Occipital lobe (tissue), 2 donors: ENCODE measurements around the gene AKNAD1. TPM values are rescaled to one million over a fixed set of nuclear protein-coding genes. Genes with fewer than 3 reads are reported as not detected.
A peak's percentile ranks its signal among the peaks of the same experiment; 100 is the strongest.

Experiments used
- DNase-seq: peaks from one replicate; lab custom pipeline; 2025; lab: John Stamatoyannopoulos, UW
- total RNA-seq: library from RNA; depleted of rRNA; stranded (reverse); fragments of >200 nt; gene quantifications from one replicate; pipeline ENCODE4 v1.2.3, GENCODE V29; 2014

The AKNAD1 gene
- total RNA-seq, 1 donor from 2014 or later: 1.7 TPM

DNA sequence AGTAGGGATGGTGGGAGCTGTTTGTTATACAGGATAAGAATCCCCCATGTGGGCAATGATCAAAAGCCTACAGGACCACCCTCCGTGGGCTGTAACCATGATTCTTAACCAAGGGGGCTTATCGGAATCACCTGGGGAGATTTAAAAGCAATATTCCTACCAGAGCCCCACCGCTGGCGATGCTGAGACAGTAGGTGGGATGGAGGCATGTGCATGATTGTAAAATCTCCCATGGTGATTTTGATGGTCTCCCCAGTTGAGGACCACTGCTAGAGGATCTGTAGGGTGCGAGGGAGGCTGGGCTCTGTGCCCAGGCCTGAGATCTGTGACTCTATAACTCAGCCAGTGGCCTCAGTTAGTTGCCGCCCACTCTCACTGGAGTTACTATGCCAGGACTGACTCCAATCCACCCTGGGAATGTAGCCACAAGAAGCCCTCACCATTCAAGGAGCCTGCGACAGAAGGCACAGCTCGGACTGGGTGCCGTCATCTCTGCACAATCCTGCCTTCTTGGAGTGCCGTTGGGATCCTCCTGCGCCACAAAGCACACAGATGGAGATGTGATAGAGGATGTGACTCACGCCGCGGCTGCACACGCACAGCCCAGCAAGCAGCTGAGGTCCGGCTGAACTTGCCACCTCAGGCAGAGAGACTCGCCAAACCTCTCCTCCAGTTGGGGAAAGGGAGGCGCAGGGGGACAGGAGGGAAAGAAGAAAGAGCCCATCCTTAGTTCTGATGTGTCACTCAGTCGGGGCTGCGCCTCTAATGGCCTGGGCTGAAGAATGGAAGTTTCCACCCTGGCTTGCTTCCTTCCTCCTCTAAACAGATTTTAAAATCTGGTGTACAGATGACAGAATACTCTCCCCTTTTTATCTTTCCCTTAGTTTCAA is 26.5 kb downstream of the AKNAD1 start:
- DNase-seq: peak; percentile 68

DNA sequence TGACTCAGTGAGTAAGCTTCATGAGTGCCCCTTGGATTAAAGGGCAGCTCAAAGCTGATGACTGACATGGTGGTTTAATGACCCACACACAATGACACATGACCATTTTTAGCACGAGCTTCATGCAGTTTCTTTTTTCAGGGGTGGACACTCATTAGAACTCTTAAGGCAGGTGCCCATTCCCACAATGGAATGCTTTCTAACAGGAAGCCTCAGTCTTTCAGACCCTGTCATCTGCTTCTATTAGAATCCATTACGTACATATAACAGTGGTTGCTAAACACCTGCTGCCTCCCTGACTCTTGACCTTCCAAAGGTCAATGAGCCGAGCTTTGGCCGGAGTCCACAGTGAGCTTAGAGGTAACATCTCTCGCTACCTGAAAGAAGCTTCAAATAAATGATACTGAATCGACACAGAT is 27.4 kb downstream of the AKNAD1 start:
- DNase-seq: no peak

GRCh38 chr1:108828074-108828961 is 28.6 kb downstream of the AKNAD1 start:
- DNase-seq: peak; percentile 53

GRCh38 chr1:108826081-108826635 is 30.7 kb downstream of the AKNAD1 start:
- no peak for DNase-seq

- DNase-seq: no peak
Measured at GRCh38 chr1:108824051-108824450, 32.8 kb downstream of the AKNAD1 start.

DNA sequence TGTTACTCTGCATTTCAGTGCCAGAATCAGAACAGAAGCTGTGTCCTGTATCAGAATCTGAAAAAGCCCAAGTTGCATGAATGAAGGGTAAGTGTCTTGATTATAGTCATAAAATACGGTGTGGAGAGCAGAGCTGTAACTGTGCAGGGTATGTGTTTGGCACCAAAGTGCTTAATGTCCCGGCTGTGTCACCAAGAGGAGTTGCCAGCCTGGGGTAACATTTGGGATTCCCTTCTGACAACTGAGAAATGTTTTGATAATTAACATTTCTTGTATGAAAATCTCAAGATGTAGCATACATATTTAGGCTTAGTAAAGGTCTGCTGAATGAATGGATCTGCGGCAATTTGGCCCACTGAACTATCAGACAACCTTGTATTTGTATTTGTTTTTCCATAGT is 33.3 kb downstream of the AKNAD1 start:
- no peak for DNase-seq

DNA sequence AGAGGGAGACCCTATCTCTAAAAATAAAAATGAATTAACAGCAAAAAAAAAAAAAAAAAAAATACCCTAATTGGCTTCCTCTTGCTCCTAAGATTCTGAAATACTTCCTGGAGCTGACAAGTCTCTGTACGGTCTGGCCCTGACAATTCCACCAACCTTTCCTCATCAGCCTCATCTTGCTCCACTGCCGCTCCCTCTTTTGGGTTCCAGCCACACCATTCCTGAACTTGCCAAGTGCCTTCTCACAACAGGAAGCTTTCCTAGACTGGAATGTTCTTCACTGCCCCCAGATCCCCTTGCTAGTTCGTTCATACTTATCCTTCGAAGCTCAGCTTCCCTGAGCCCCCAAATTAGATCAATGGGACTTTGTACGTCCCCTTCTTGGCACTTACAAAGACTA is 37.0 kb downstream of the AKNAD1 start:
- no peak for DNase-seq

GRCh38 chr1:108817811-108818210 is 39.1 kb downstream of the AKNAD1 start:
- no peak for DNase-seq

DNA sequence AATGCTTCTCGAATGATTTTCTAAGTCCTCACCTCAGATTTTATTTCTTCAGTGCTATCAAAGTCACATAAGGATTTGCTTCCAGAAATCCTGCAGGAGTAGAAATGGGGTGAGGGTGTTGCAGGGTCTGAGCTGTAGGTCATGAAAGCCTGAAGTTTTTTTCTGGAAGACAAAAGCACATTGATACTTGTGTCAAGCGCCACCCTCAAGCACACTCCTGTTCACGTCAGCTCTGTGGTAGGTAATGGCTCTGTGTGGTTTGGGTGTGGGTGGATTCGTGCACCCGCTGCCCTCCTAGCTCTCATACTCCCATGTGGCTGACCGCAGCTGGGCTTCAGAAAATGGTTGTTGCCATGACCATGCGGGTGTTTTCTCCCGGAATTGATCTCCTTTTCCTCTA is 39.9 kb downstream of the AKNAD1 start:
- peak; percentile 9 for DNase-seq

DNA sequence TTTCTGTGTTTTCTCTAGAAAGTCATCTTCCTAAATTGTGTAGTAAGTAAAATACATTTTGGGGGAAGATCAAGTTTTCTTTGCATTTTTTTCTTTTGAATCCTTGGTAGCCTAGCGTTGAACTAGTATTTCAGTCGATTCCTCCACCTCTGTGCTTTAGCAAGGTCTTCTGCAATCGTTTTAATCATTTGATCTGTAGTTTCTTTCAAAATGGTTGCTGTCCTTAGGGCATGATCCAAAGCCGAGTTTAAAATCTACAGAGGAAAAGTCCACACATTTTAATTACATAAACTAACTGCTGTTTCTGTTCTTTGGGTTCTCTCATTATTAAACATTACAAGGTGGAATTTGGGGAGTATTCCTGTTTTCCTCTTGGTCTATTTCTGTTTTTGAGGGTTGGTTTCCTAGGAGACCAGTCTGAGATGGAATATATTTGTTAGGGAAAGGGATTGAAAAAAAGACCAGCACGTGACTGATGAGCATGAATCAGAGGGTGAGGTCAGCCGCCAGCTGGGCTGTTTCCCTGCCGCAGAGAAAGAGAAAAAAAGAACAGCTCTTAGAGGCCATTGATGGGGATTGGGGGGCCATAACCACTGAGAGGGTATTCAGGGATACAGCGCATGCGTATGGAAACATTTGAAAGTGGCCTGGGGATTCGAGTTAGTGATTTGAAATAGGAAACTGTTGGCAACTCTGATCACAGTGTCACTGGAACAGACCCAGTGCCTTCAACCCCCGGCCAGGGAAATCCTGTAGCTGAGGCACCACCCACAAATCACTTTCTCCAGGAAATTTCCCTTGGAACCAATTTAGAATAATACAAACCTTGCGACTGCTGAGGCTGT is 40.6 kb downstream of the AKNAD1 start:
- DNase-seq: peak; percentile 71

GRCh38 chr1:108815566-108815965 is 41.3 kb downstream of the AKNAD1 start:
- no peak for DNase-seq

GRCh38 chr1:108814343-108815125 is 42.4 kb downstream of the AKNAD1 start:
- DNase-seq: no peak

GRCh38 chr1:108813326-108813725 is 43.6 kb downstream of the AKNAD1 start:
- no peak for DNase-seq

DNA sequence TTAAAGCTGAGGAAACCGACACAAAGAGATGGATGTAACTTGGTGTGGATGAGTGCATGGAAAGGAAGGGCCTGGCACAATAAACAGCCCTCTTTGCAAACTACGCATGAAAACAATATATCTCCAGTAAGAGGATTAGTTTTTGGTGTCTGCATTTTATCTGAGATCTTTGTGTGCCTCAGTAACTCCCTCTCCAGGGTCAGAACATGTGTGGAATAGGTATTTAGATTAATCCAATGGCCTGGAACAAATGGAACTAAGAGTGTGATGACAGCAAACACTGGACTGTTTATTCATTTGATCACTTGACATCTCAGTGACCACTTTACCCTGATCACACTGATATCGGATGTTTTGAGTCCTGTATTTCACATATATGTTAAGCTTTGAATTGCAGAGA is 45.3 kb downstream of the AKNAD1 start:
- no peak for DNase-seq

GRCh38 chr1:108808438-108808837 is 48.5 kb downstream of the AKNAD1 start:
- DNase-seq: no peak

- DNase-seq: no peak
Measured at GRCh38 chr1:108803548-108803947, 53.3 kb downstream of the AKNAD1 start.

DNA sequence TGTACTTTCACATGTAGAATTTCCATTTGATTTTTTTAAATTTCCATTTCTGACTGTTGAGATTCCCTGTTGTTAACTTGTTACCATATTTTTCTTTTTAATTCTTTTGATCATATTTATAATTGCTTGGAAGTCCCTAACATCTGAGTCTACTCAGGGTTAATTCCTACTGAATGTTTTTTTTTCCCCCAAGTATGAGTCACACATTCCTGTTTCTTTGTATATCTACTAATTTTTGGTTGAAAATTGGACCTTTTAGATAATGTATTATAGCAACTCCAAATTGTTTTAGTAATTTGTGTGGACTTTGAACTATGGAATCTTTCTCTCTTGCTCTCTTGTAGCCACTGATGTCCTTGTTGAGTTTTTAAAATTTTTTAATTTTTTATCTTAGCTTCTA is 55.8 kb downstream of the AKNAD1 start:
- no peak for DNase-seq

DNA sequence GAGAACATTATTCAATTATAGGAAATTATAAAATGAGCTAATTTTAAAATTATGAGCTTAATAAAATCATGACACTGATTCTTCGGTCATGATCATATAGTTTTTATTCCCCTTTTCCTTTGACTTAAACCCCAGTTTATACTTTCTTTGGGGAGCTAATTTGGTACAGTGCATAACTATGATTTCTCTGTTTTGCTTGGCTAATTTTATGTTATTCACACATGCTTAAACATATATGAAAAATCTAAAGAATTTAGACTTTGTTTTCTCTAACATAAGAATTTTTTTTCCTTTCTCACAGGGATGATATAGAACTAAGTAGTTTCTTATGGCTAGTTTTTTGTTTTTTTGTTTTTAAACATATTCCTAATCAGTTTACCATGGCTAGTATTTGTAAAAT is 57.9 kb downstream of the AKNAD1 start:
- no peak for DNase-seq

- no peak for DNase-seq
Measured at GRCh38 chr1:108792420-108792819, 64.5 kb downstream of the AKNAD1 start.

DNA sequence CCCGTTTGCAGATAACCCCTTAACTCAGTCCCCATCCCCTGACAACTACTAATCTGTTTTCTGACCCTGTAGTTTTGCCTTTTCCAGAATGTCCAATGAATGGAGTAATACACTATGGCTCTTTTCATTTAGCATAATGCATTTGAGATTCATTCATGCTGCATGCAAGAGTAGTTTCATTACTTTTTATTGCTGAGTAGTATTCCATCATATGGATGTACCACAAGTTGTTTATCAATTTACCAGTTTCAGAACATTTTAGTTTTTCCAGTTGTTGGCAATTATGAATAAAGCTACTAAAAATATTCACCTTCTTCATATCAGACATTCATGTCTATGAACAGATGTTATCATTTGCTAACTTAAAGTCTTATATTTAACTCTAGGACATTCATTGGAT is 65.1 kb downstream of the AKNAD1 start:
- no peak for DNase-seq
